Heart right ventricle (tissue), 16 donors: ENCODE results near the gene FOXF2. TPM values are rescaled to one million over a fixed set of nuclear protein-coding genes. Genes with fewer than 3 reads are reported as not detected.

Experiments
- ATAC-seq, 8 donors: fragments of 200-7000 bp; cut with Tn5 transposase; one replicate each; pipeline ENCODE4 v1.9.1; 2020; ENCODE audit warnings: mild to moderate bottlenecking in 8 of 8, moderate library complexity in 8 of 8, moderate number of reproducible peaks in 1 of 8
- DNase-seq, 2 donors: peaks; one replicate each; pipeline ENCODE4 v3.0.0-alpha.2; 2020
- H3K27ac ChIP-seq, 10 donors: fragments of 200-600 bp; sonication (generic) in 2 of 10; one replicate each; pipeline versions ENCODE4 v1.5.0 to v1.8.0; 2020 to 2022; ENCODE audit warnings: mild to moderate bottlenecking in 3 of 10
- H3K27me3 ChIP-seq, 7 donors: fragments of 200-600 bp; one replicate each; pipeline ENCODE4 v1.8.0; 2021 to 2022; ENCODE audit warnings: mild to moderate bottlenecking in 2 of 7
- H3K36me3 ChIP-seq, 9 donors: fragments of 200-600 bp; sonication (generic) in 1 of 9; one replicate each; pipeline versions ENCODE4 v1.5.0 to v1.8.0; 2020 to 2022; ENCODE audit warnings: mild to moderate bottlenecking in 2 of 9
- H3K4me1 ChIP-seq, 9 donors: fragments of 200-600 bp; sonication (generic) in 1 of 9; one replicate each; pipeline versions ENCODE4 v1.5.0 to v1.8.0; 2020 to 2022; ENCODE audit warnings: mild to moderate bottlenecking in 4 of 9
- H3K4me3 ChIP-seq, 10 donors: fragments of 200-600 bp; sonication (generic) in 2 of 10; one replicate each; pipeline versions ENCODE4 v1.5.0 to v1.8.0; 2020 to 2022; ENCODE audit warnings: mild to moderate bottlenecking in 7 of 10, moderate library complexity in 2 of 10
- H3K9me3 ChIP-seq, 11 donors: fragments of 200-600 bp in 10 of 11; sonication (generic) in 2 of 11; one replicate each; pipeline versions ENCODE4 v1.5.0 to v1.8.0; 2013 to 2022; ENCODE audit warnings: mild to moderate bottlenecking in 2 of 11, control low read depth in 1 of 11, moderate library complexity in 1 of 11
- CTCF ChIP-seq, 9 donors: fragments of 200-600 bp; sonication (generic) in 2 of 9; IDR thresholded peaks; one replicate each; pipeline versions ENCODE4 v1.5.0 to v1.8.0; 2021 to 2022; ENCODE audit warnings: antibody characterized with exemption in 9 of 9, mild to moderate bottlenecking in 5 of 9, moderate library complexity in 1 of 9
- whole genome bisulfite sequencing, 2 donors: extraction: QIAGEN DNeasy Blood & Tissue Kit; methylation state at CpG; one replicate each; pipeline ENCODE4 v1.1.7; 2013; ENCODE audit warnings: inconsistent platforms in 1 of 2; 5-methylcytosine and 5-hydroxymethylcytosine counted together
- intact Hi-C, 10 donors: fragments of 100-400 bp; cut with DNase I; formaldehyde crosslinking; loops; one replicate each; pipeline versions ENCODE4 v1.11.1 to v1.14.2; 2022
- polyA plus RNA-seq, 2 donors: library from polyadenylated mRNA; stranded (reverse); fragments of 200-250 nt; gene quantifications; one replicate each; pipeline ENCODE4 v1.2.3, GENCODE V29; 2013
- total RNA-seq, 10 donors: library from RNA; stranded (reverse); fragmentation: NEBNext Ultra II Directional in 3 of 10; extraction: Animal tissue kit (Norgen Biotek cat#: 25700) in 3 of 10; gene quantifications; one replicate each; pipeline versions ENCODE4 v1.2.1 to v1.2.4, GENCODE V29; 2021 to 2023
- donor health status: Arrhythmogenic right ventricular cardiomyopathy.
- donor health status: ischemic (EF 13 %, LVEDD 7.1; RV severe dilation, severe dysfunction).
- donor health status: healthy with polysubstance abuse.
- donor health status: DM: no; HTN: yes; CAD: no.
- donor health status: DM: no; HTN: no; CAD: no.
- donor health status: ischemic (EF 25% LVEDD 6.9; RV normal size, moderate dysfunction).
- donor health status: ischemic (EF 25% LVEDD 5.7; RV mildly dilated, moderate dysfunction).
- donor health status: healthy.
- donor health status: DM: yes; HTN: yes; CAD: no.
- donor health status: Ischemic cardiomyopathy.
- donor health status: ischemic (EF 35%, LVEDD 5.7; RV mildly dilated, moderate dysfunction).
- donor health status: nonischemic (EF 11% LVEDD 7.7; RV severe dilation, severe dysfunction).
- donor health status: DM: yes; HTN: yes; CAD: no.
- donor health status: PGD.
- donor health status: ischemic (EF 29% LVEDD 5.4; RV normal size, mild dysfunction).
- donor health status: nonischemic (EF 23%, LVEDD 6.1; RV moderate dilation, normal function).

FOXF2 gene
- total and polyA plus RNA-seq, 12 donors = 0.10 to 0.18 (median 0.15) TPM; not detected in 3

GRCh38 chr6:1399085-1399780 is 9.9 kb downstream of the FOXF2 start:
- no peaks in the 10 kb centered on the region for H3K36me3 ChIP-seq
- no peak for ATAC-seq
- peaks cover 0 to under 1% (median 0%) of the 10 kb centered on the region in 11 donors for H3K9me3 ChIP-seq
- no peak overlapping the region for H3K27ac ChIP-seq
- no peak for DNase-seq
- peaks cover 0 to 1% (median 0%) of the 10 kb centered on the region in 9 donors for H3K4me1 ChIP-seq
- H3K4me3 ChIP-seq = no peak overlapping the region
- intact Hi-C loops = loop anchor here in 8 of 10 donors (5.0 to 10.0 kb wide), 6 partner anchors 484 to 807 kb away; no protein-coding TSS in a partner anchor
- peaks cover 9 to 87% (median 76%) of the 10 kb centered on the region in 7 donors for H3K27me3 ChIP-seq
- 48% methylated on average over 3 of the region's 3 CpGs for whole genome bisulfite sequencing, 2 donors
- no peak for TF ChIP-seq CTCF (IDR thresholded peaks at IDR 0.05)

GRCh38 chr6:1400126-1400850 is 10.9 kb downstream of the FOXF2 start:
- H3K27me3 ChIP-seq = peaks cover 0 to 79% (median 65%) of the 10 kb centered on the region in 7 donors
- DNase-seq = no peak
- TF ChIP-seq CTCF (IDR thresholded peaks at IDR 0.05) = no peak
- no peaks in the 10 kb centered on the region for H3K4me1 ChIP-seq
- peaks cover 0 to 7% (median 0%) of the 10 kb centered on the region in 11 donors for H3K9me3 ChIP-seq
- no peak overlapping the region for H3K4me3 ChIP-seq
- intact Hi-C loops = no loop called here
- ATAC-seq = no peak
- H3K36me3 ChIP-seq = no peaks in the 10 kb centered on the region
- WGBS, 2 donors = 87 to 88% methylated on average over 30 of the region's 30 CpGs
- no peak overlapping the region for H3K27ac ChIP-seq

- H3K27me3 ChIP-seq = peaks cover 0 to 59% (median 46%) of the 10 kb centered on the region in 7 donors
- TF ChIP-seq CTCF (IDR thresholded peaks at IDR 0.05) = no peak
- no peak overlapping the region for H3K27ac ChIP-seq
- ATAC-seq (no peak), DNase-seq (no peak)
- peaks cover 0 to 7% (median 0%) of the 10 kb centered on the region in 11 donors for H3K9me3 ChIP-seq
- H3K4me1 ChIP-seq = no peaks in the 10 kb centered on the region
- 80 to 82% methylated on average over 16 of the region's 16 CpGs for WGBS, 2 donors
- intact Hi-C loops = no loop called here
- H3K36me3 ChIP-seq = no peaks in the 10 kb centered on the region
- H3K4me3 ChIP-seq = no peak overlapping the region
Measured at GRCh38 chr6:1402369-1402768, 13.0 kb downstream of the FOXF2 start.

- no peak overlapping the region for H3K27ac ChIP-seq
- no peak for ATAC-seq
- intact Hi-C loops = no loop called here
- no peak for DNase-seq
- H3K27me3 ChIP-seq = peaks cover 0 to 54% (median 41%) of the 10 kb centered on the region in 7 donors
- no peak overlapping the region for H3K4me3 ChIP-seq
- WGBS, 2 donors = 90 to 95% methylated on average over 2 of the region's 2 CpGs
- peaks cover 0 to 7% (median 0%) of the 10 kb centered on the region in 11 donors for H3K9me3 ChIP-seq
- H3K4me1 ChIP-seq = no peaks in the 10 kb centered on the region
- no peaks in the 10 kb centered on the region for H3K36me3 ChIP-seq
- TF ChIP-seq CTCF (IDR thresholded peaks at IDR 0.05) = no peak
Measured at GRCh38 chr6:1402868-1403267, 13.5 kb downstream of the FOXF2 start.
